Measurements from ENCODE around the gene PSME2.

Gene PSME2

GRCh38 chr14:24122416-24122815 is 24.0 kb downstream of the PSME2 start:
- TF ChIP-seq ZNF202 (tag by site-specific recombination; IDR thresholded peaks at IDR 0.05; ENCODE audit: borderline replicate concordance) (no peak), ZNF521 (tag by site-specific recombination; IDR thresholded peaks at IDR 0.05) (no peak), ZNF654 (tag by site-specific recombination; IDR thresholded peaks at IDR 0.05; ENCODE audit: low read depth) (no peak), YY1 (tag by site-specific recombination; IDR thresholded peaks at IDR 0.05) (no peak), PRDM1 (tag by site-specific recombination; IDR thresholded peaks at IDR 0.05) (no peak), ZNF121 (tag by site-specific recombination; IDR thresholded peaks at IDR 0.05) (no peak), ZNF660 (tag by site-specific recombination; IDR thresholded peaks at IDR 0.05) (no peak), ZNF544 (tag by site-specific recombination; IDR thresholded peaks at IDR 0.05) (no peak), ZNF555 (tag by site-specific recombination; conservative IDR thresholded peaks at IDR 0.05) (no peak), ZNF645 (tag by site-specific recombination; IDR thresholded peaks at IDR 0.05) (no peak), ZNF768 (tag by site-specific recombination; IDR thresholded peaks at IDR 0.05) (no peak), SP7 (tag by site-specific recombination; IDR thresholded peaks at IDR 0.05) (no peak), ZNF513 (tag by site-specific recombination; IDR thresholded peaks at IDR 0.05) (no peak), KLF1 (tag by site-specific recombination; IDR thresholded peaks at IDR 0.05) (no peak), ZNF449 (tag by site-specific recombination; IDR thresholded peaks at IDR 0.05) (no peak), ZNF704 (tag by site-specific recombination; IDR thresholded peaks at IDR 0.05) (no peak)
- TF ChIP-seq, protein P1, sequence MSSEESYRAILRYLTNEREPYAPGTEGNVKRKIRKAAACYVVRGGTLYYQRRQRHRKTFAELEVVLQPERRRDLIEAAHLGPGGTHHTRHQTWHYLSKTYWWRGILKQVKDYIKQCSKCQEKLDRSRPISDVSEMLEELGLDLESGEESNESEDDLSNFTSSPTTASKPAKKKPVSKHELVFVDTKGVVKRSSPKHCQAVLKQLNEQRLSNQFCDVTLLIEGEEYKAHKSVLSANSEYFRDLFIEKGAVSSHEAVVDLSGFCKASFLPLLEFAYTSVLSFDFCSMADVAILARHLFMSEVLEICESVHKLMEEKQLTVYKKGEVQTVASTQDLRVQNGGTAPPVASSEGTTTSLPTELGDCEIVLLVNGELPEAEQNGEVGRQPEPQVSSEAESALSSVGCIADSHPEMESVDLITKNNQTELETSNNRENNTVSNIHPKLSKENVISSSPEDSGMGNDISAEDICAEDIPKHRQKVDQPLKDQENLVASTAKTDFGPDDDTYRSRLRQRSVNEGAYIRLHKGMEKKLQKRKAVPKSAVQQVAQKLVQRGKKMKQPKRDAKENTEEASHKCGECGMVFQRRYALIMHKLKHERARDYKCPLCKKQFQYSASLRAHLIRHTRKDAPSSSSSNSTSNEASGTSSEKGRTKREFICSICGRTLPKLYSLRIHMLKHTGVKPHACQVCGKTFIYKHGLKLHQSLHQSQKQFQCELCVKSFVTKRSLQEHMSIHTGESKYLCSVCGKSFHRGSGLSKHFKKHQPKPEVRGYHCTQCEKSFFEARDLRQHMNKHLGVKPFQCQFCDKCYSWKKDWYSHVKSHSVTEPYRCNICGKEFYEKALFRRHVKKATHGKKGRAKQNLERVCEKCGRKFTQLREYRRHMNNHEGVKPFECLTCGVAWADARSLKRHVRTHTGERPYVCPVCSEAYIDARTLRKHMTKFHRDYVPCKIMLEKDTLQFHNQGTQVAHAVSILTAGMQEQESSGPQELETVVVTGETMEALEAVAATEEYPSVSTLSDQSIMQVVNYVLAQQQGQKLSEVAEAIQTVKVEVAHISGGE (tag by site-specific recombination; conservative IDR thresholded peaks at IDR 0.05; ENCODE audit: low read depth) = no peak
- TF ChIP-seq, protein P2, sequence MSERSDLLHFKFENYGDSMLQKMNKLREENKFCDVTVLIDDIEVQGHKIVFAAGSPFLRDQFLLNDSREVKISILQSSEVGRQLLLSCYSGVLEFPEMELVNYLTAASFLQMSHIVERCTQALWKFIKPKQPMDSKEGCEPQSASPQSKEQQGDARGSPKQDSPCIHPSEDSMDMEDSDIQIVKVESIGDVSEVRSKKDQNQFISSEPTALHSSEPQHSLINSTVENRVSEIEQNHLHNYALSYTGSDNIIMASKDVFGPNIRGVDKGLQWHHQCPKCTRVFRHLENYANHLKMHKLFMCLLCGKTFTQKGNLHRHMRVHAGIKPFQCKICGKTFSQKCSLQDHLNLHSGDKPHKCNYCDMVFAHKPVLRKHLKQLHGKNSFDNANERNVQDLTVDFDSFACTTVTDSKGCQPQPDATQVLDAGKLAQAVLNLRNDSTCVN (tag by site-specific recombination; optimal IDR thresholded peaks at IDR 0.05) = no peak
- TF ChIP-seq, protein P3, sequence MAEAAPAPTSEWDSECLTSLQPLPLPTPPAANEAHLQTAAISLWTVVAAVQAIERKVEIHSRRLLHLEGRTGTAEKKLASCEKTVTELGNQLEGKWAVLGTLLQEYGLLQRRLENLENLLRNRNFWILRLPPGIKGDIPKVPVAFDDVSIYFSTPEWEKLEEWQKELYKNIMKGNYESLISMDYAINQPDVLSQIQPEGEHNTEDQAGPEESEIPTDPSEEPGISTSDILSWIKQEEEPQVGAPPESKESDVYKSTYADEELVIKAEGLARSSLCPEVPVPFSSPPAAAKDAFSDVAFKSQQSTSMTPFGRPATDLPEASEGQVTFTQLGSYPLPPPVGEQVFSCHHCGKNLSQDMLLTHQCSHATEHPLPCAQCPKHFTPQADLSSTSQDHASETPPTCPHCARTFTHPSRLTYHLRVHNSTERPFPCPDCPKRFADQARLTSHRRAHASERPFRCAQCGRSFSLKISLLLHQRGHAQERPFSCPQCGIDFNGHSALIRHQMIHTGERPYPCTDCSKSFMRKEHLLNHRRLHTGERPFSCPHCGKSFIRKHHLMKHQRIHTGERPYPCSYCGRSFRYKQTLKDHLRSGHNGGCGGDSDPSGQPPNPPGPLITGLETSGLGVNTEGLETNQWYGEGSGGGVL (tag by site-specific recombination; IDR thresholded peaks at IDR 0.05) = no peak
- H3K36me3 ChIP-seq (ENCODE audit: control insufficient read depth in 2 of 2, insufficient read depth in 1 of 2, low read length in 2 of 2) = peaks cover 10 to 59% of the 10 kb centered on the region in 2 experiments; a peak in 2 of 3 replicates
- no peaks in the 10 kb centered on the region for H3K9me3 ChIP-seq (ENCODE audit: control insufficient read depth, insufficient read depth, low read depth, low read length)
- no peak overlapping the region for H3K27ac ChIP-seq (ENCODE audit: extremely low read depth, low read depth, low read length)
- ChIA-PET CTCF (interaction anchor here (1.4 kb wide), 1 partner anchor 32 kb away, joined by 3 read pairs; no protein-coding TSS in a partner anchor), POLR2A (interaction anchor here (0.6 to 1.2 kb wide), 2 partner anchors 14 to 1128 kb away, joined by 4 read pairs; partner anchors contain the start of gene PSME1)
- H3K4me3 ChIP-seq (ENCODE audit: low read depth, low read length) = no peak overlapping the region
- H3K4me1 ChIP-seq (ENCODE audit: control insufficient read depth, insufficient read depth, low read length) = no peaks in the 10 kb centered on the region
